Stimulated activated CD4-positive, alpha-beta T cell treated with anti-CD3 and anti-CD28 coated beads, Interleukin-12 subunit alpha, Interleukin-12 subunit beta, amount 100 ng/mL, for 4 hours (primary cell): Measurements from ENCODE around the gene COL6A3.
A peak's percentile ranks its signal among the peaks of the same experiment; 100 is the strongest.

Experiments
- DNase-seq: peaks from one replicate; pipeline ENCODE4 v3.0.0-alpha.2; 2020

The COL6A3 gene

GRCh38 chr2:237438080-237438940, 24.3 kb upstream of the COL6A3 start:
- no peak for DNase-seq

GRCh38 chr2:237437566-237437965, 23.6 kb upstream of the COL6A3 start:
- DNase-seq = no peak

GRCh38 chr2:237435844-237436587, 22.1 kb upstream of the COL6A3 start:
- no peak for DNase-seq

- DNase-seq = peak; percentile 71
These were observed 20.9 kb upstream of the COL6A3 start for GRCh38 chr2:237434866-237435311.

GRCh38 chr2:237433920-237434676, 20.1 kb upstream of the COL6A3 start:
- no peak for DNase-seq

GRCh38 chr2:237432484-237433092, 18.6 kb upstream of the COL6A3 start:
- DNase-seq = peak; percentile 75

GRCh38 chr2:237431837-237432236, 17.9 kb upstream of the COL6A3 start:
- no peak for DNase-seq

- no peak for DNase-seq
These were observed 17.4 kb upstream of the COL6A3 start for GRCh38 chr2:237431372-237431771.

- DNase-seq = no peak
These were observed 16.9 kb upstream of the COL6A3 start for GRCh38 chr2:237430861-237431260.

GRCh38 chr2:237429753-237430152, 15.8 kb upstream of the COL6A3 start:
- DNase-seq = no peak

- peak; percentile 69 for DNase-seq
These were observed 14.0 kb upstream of the COL6A3 start for GRCh38 chr2:237427769-237428506.

- no peak for DNase-seq
These were observed 12.6 kb upstream of the COL6A3 start for GRCh38 chr2:237426517-237426916.

GRCh38 chr2:237425320-237425719, 11.4 kb upstream of the COL6A3 start:
- DNase-seq = no peak

GRCh38 chr2:237424544-237424943, 10.6 kb upstream of the COL6A3 start:
- DNase-seq = no peak

GRCh38 chr2:237423891-237424290, 9.9 kb upstream of the COL6A3 start:
- no peak for DNase-seq

GRCh38 chr2:237422309-237422708, 8.3 kb upstream of the COL6A3 start:
- DNase-seq = no peak

GRCh38 chr2:237421542-237422116, 7.7 kb upstream of the COL6A3 start:
- peak; percentile 82 for DNase-seq

- DNase-seq = no peak
These were observed 4.3 kb upstream of the COL6A3 start for GRCh38 chr2:237418300-237418699.

GRCh38 chr2:237412988-237413776, 782 bp downstream of the COL6A3 start:
- DNase-seq = no peak

GRCh38 chr2:237412646-237412987, 1.3 kb downstream of the COL6A3 start:
- DNase-seq = no peak
